Dedifferentiated amniotic fluid mesenchymal stem cell (primary cell): ENCODE data around the gene RIPOR2.
"Not testable (repeated sequence)": the region's sequence is repeated elsewhere in the genome, so short reads cannot be mapped to it uniquely, and the experiment has no call there.

Experiments
- DNase-seq: peaks from one replicate; pipeline ENCODE4 v3.0.0-alpha.2; 2016; ENCODE audit errors: extremely low spot score

RIPOR2 gene

DNA sequence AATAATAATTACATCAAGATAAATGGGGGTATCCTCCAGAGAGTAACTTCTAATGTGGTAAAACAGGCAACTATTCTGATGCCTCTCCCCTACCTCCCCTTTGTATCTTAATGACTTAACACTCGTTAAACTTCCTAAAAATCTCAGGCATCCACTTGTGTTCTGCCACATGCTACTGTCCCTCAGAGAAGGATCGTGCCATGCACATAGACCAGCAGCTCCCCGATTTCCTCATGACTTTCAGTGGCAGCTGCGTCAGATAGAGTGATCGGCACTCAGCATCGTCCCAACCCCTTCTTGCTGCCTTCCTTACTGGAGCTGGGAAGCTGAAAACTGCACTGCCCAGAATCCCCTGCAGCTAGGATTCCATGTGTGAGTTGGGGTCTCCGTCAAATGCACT lies 32.1 kb downstream of the RIPOR2 start:
- no peak for DNase-seq

DNA sequence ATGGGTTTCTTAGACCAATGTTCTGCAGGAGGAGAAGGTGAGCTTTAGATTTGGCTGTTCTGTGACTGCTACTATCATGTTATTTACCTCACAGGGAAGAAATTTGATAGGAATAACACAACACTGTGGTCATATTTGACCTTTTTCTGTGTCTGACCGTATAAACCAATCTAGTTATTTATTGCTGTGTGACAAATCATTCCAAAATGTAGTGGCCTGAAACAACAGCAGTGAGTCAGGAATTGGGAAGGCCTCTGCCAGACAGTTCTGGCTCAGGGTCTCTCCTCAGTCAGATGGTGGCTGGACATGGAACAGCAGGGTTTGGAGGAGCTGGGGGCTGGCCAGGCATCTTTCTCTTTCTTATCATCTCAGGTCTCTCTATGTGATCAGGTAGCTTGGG lies 33.0 kb downstream of the RIPOR2 start:
- DNase-seq, result no peak

DNA sequence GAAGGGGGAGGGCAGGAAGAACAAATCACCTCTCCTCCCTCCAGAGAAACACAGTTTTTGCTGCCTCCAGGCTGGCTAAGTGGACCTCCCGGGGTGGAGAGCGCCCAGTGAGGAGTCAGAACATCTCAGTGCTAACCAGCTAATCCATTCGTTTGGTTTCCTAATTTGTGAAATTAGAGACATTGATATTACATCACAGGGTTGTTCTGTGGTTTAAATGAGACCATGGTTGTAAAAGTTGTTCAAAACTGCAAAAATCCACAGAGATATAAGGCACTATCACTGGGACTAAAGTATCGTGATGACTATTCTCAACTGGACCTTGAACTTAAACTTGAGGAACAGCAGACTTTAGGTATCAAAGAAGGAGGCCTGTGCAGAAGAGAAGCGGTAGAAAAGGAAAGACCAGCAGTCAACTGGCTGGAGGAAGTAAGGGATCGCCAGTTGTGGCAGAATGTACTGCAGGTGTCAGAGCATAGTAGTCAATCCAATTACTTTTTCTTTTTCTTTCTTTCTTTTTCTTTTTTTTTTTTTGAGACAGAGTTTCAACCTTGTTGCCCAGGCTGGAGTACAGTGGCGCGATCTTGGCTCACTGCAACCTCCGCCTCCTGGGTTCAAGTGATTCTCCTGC lies 33.9 kb downstream of the RIPOR2 start:
- no peak for DNase-seq

GRCh38 chr6:24900917-24901697 lies 34.7 kb downstream of the RIPOR2 start:
- no peak for DNase-seq

DNA sequence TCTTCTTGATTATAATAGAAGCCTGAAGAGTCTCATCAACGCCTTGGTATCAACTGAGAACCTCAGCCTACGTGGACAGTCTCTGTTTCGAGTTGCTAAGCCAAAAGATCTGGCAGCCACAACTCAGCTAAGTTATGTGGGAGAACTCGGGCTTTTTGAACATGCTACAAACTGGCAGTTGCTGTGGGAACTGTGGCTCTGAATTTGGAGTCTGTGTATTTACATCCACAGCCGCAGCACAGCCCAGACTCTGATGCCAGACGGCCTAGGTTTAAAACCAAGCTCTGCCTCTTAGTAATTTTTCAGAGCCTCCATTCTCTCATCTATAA lies 35.8 kb downstream of the RIPOR2 start:
- DNase-seq, result no peak

DNA sequence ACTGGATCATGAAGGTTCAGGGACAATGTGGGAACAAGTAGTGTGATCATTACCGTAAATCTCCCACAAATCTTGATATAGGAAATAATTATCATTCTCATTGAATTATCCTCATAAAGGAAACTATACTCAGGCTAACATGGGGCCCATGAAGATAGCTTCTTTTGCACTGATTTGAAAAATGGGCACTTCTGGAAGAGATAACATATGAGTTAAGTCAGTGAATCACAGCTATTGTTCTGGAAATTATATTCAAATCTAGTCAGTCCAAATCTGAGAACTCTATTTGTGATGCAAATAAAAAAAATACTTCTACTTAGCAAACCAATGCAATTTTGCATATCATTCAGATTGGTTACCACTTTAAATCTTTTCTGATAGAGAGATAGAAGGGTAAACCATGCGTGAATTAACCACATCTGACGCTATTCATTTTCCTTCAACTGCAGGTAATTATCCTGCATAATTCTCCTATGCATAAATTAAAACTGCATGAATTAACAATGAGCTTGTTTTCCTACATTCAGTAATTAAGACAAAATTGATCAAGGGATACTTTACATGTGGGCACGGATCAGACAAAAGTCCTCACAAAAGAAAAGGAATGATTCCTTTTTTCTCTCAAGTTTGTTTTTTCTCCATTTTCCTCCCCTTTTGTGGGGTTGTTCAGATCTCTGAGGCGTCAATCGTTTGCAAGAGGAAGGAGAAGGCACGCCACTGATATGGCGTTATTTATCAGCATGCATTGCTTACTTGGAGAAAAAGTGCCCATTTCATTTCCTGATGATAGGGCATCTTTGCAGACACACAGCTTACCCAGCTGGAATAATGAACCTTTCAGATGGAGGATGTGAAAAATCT lies 36.4 kb downstream of the RIPOR2 start:
- no peak for DNase-seq

DNA sequence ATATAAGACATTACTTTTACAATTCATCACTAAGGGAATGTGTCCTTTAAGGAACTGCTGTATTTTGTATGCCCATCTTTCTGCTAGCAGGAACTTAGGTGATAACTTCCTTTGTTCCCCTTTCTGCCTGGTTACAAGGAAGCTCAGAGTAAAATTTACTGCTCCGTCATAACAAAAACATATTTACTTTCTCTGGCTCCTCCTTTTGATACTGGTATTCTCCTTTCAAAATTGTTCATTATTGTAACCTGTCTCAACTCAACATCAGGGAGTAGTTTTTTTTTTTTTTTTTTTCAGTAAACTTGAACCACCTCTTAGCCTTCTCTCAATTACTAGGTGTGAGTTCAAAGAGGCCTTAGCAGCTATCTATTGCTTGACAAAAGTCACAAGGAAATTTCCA lies 37.1 kb downstream of the RIPOR2 start:
- no peak for DNase-seq

DNA sequence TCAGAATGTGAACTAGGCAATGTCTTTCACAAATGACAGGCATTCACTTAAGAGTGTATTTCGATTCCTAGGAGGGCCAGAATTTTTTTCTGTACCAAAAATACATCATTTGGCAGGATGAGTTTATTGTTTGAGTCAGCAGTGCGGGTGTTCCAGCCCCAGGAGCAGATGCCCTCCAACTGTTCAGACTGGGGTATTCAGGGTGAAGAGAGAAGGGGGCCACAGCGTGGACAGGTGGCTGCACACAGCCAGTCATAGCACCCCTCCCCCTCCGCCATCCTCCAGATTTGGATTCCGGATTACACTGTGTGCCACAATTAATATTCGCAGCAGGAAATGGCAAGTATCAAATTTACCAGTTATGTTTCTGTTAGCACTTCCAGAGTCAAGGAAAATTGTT lies 38.6 kb downstream of the RIPOR2 start:
- DNase-seq, result no peak

DNA sequence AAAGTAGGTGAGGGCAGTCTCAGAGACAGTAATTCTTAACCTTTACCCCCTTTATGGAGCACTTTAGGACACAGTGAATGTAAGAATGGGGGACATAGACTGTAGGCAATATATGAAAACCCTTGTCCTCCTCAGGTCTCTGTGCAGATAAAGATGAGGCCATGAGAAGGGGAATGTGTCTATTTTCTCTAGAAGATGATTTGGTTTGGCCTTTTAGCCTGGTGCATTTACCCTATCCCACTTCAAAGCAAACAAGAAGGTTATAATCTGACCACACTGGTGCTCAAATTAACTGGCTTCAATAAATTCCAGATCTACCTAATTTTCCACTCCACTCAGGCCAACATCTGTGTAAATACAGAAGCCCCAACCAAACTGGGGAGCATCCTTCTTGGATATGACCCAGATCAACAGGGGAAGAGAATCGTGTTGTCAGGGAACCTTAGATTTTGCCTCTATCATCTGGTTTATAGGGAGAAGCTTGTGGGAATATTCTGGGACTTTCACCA lies 42.4 kb downstream of the RIPOR2 start:
- no peak for DNase-seq

DNA sequence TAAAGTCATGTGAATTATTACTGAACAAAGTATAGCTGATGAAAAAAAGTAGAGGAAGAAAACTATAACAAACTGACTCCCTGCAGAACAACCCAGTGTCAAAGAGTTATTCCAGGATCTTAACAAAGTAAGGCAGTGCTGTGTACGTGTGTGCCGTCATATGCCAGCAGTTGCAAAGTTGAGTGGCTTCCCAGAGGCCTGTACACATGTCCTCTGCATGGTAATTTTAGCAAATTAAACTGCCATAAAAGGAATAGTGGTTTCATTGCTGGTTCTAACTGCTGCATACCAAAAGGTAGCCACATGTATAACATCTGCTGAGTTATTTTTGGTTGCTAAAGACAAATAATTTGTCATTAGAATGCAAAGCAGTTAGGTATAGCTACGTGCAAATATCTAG lies 44.8 kb downstream of the RIPOR2 start:
- DNase-seq, result no peak

GRCh38 chr6:24890471-24890870 lies 45.3 kb downstream of the RIPOR2 start:
- DNase-seq, result no peak

GRCh38 chr6:24888715-24889370 lies 46.9 kb downstream of the RIPOR2 start:
- DNase-seq, result no peak

DNA sequence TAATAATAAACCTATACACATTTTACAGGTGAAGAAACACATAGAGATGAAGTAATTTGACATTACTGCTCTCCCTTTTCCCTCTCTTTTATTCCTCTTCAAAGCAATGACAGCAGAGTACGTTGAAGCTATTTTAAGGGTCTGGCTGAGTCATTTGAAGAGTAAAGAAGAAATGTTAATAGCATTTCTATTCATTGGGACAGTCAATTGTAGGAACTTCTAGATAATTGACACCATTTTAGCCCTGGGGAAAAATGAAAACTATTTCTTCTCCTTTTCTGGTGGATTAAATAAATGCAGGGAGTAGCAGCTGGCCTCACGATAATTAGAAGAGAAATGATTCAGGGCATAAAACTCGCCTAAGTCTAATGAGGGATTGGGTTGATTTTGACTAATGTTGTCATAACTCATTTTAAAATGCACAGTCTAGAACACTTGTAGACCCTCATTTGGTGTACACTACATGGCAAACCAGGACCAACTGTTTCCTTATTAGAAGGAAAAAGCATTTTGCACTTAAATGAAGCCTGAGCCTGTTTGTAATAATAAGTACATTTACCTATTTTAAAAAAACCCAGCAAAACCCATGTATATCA lies 48.1 kb downstream of the RIPOR2 start:
- no peak for DNase-seq

- DNase-seq, result peak; percentile 77
Measured at GRCh38 chr6:24883618-24884017, 52.1 kb downstream of the RIPOR2 start.

- no peak for DNase-seq
Measured at GRCh38 chr6:24882835-24883555, 52.8 kb downstream of the RIPOR2 start.

DNA sequence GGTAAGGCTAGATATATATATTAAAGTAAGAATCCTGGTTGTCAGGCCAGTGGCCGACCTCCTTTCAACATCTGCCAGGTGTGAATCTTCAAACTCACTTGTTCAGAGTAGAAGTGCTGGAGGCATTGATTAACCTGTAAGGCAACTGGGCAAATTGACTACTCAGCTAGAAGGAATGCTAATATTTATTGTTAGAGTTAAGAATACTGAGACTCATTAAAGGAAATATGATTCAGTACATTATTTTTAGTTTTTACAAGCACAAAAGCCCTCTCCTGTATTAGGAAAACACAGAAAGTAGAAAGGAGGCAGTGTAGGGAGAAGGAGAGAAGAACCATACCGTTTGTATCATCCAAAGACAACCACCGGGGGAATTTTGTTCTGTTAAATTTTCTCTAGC lies 53.5 kb downstream of the RIPOR2 start:
- no peak for DNase-seq

GRCh38 chr6:24881376-24881775 lies 54.4 kb downstream of the RIPOR2 start:
- DNase-seq, result no peak

DNA sequence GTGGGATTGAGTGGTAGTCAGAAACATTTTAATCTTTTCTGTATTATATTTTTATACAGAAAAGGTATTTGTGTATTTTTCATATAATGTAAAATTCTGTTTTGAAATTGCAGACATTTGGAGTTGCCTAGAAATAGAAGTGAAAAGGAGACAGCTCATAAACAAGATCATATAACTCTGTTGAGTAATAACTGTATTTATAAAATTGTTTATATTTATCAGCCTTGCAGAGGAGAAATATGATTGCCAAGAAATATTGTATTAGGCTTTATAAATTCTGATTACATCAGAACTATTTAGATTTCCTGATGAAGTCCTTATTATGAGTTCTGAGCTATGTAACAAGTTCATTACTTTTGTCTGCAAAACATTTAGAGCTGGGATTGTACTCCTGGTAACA lies 55.3 kb downstream of the RIPOR2 start:
- no peak for DNase-seq

GRCh38 chr6:24879351-24879750 lies 56.4 kb downstream of the RIPOR2 start:
- no peak for DNase-seq

DNA sequence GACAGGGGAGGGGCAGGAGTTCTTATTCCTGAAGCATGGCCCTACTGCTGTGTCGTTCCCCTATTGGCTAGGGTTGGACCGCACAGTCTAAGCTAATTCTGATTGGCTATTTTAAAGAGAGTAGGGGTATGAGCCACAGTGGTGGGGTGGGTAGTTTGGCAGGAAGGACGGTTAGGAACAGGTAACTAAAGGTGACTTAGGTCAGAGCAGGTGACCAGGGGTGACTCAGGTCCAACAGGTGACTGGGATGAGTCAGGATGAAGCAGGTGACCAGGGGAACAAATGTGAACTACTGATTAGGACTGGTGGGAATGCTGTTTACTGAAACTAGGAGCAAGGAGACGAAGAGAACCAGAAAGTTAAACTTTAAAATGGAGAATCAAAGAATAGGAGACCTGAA lies 58.0 kb downstream of the RIPOR2 start:
- DNase-seq, result not testable (repeated sequence)
